Esophagus muscularis mucosa (tissue), 3 donors: ENCODE data around the gene SOX1.

Experiments
- POLR2AphosphoS5 ChIP-seq, 2 donors: sonication (generic); formaldehyde crosslinking; IDR thresholded peaks; one replicate each; pipeline ENCODE4 v1.6.1; 2017; ENCODE audit warnings: antibody characterized with exemption in 2 of 2
- TF ChIP-seq, protein P1 (sequence below), 3 experiments: fragments of 200-600 bp in 2 of 3; fragments of 450-650 bp in 1 of 3; sonication (generic) in 2 of 3; IDR thresholded peaks; one replicate each; pipeline ENCODE4 v1.5.1; 2017 to 2019; ENCODE audit warnings: antibody characterized with exemption in 3 of 3, mild to moderate bottlenecking in 2 of 3, moderate library complexity in 1 of 3

DNA sequence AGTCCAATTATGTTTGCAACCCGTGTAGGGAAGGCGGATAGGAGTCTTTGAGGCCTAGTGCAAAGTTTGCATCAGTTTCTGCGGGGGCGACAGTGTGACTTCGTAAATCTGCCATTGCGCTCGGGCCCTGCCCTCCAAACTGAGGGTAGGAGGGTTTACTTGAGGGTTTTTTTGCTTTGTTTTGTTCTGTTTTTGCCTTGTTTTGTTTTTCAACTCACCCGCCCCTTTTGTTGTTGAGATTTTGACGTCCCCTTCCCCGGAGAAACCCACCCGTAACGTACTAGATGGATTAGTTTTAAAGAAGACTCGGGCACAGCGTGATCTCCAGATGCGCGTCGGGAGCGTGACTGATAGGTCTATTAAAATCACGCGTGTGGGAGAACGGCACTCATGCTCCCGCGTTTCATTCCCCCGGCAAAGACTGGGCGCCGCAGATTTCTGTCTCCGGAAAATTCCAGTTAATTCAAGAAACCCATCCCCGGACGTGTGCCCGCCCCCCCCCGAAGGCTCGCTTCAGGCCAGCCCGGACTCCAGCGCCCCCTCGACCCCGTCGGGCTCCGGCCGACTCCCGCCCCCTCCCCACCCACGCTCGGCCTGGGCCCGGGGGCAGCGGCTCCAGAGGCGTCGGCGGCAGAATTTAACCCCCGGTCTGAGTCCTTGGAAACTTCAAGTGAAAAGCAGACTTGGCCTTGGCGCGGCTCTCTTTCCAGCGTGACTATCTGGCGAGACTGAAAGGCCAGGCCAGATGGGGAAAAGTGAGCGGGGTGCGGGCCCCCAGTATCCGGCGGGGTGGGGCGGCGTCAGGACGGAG lies 5.0 kb downstream of the SOX1 start:
- TF ChIP-seq, protein P1, sequence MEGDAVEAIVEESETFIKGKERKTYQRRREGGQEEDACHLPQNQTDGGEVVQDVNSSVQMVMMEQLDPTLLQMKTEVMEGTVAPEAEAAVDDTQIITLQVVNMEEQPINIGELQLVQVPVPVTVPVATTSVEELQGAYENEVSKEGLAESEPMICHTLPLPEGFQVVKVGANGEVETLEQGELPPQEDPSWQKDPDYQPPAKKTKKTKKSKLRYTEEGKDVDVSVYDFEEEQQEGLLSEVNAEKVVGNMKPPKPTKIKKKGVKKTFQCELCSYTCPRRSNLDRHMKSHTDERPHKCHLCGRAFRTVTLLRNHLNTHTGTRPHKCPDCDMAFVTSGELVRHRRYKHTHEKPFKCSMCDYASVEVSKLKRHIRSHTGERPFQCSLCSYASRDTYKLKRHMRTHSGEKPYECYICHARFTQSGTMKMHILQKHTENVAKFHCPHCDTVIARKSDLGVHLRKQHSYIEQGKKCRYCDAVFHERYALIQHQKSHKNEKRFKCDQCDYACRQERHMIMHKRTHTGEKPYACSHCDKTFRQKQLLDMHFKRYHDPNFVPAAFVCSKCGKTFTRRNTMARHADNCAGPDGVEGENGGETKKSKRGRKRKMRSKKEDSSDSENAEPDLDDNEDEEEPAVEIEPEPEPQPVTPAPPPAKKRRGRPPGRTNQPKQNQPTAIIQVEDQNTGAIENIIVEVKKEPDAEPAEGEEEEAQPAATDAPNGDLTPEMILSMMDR (IDR thresholded peaks at IDR 0.05): no peak
- no peak for TF ChIP-seq POLR2AphosphoS5 (IDR thresholded peaks at IDR 0.05)
